ENCODE measurements around the gene VIPR1. TPM values are rescaled to one million over a fixed set of nuclear protein-coding genes. Genes with fewer than 3 reads are reported as not detected.

VIPR1 gene
- total and polyA plus RNA-seq, 2 donors from 2014 or later = 4.9 to 5.3 TPM

DNA sequence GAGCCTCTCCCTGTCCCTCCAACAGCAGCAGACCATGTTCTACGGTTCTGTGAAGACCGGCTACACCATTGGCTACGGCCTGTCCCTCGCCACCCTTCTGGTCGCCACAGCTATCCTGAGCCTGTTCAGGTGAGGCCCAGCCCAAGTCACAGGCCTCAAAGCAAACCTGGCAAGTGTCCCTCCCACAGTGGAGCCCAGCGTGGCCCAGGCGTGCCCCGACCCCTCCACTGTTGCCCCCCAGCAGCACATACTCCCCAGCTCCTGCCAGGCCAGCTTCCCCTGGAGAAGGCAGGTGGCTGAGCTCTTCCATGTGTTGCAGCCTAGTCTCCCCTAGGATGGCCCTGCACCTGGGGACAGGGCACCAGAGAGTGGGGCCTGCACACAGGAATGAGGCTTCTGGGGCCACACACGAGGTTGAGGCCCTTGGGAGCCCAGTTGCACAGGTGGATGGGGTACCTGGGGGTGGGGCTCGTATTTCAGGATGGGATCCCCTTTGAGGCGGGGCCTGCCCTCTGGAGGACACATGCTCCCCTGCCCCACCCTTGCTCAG, 25.0 kb downstream of the VIPR1 start:
- Histone ChIP-seq H3K27me3 (ENCODE audit: control insufficient read depth, insufficient read depth, low read length) (no peaks in the 10 kb centered on the region), H3K4me1 (ENCODE audit: control insufficient read depth in 2 of 3, insufficient read depth in 2 of 3, low read depth in 1 of 3, low read length in 3 of 3) (no peaks in the 10 kb centered on the region), H3K9ac (ENCODE audit: low read length in 3 of 3) (no peak overlapping the region), H3K9me3 (ENCODE audit: control insufficient read depth in 2 of 3, insufficient read depth in 1 of 3, low read length in 3 of 3) (no peaks in the 10 kb centered on the region), H3K27ac (ENCODE audit: low read depth in 2 of 2, low read length in 2 of 2) (no peak overlapping the region), H3K36me3 (ENCODE audit: control insufficient read depth in 2 of 3, insufficient read depth in 3 of 3, low read length in 3 of 3) (no peaks in the 10 kb centered on the region), H3K4me3 (ENCODE audit: low read length in 3 of 3) (no peak overlapping the region)
- TF ChIP-seq, protein P1, sequence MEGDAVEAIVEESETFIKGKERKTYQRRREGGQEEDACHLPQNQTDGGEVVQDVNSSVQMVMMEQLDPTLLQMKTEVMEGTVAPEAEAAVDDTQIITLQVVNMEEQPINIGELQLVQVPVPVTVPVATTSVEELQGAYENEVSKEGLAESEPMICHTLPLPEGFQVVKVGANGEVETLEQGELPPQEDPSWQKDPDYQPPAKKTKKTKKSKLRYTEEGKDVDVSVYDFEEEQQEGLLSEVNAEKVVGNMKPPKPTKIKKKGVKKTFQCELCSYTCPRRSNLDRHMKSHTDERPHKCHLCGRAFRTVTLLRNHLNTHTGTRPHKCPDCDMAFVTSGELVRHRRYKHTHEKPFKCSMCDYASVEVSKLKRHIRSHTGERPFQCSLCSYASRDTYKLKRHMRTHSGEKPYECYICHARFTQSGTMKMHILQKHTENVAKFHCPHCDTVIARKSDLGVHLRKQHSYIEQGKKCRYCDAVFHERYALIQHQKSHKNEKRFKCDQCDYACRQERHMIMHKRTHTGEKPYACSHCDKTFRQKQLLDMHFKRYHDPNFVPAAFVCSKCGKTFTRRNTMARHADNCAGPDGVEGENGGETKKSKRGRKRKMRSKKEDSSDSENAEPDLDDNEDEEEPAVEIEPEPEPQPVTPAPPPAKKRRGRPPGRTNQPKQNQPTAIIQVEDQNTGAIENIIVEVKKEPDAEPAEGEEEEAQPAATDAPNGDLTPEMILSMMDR (IDR thresholded peaks at IDR 0.05; ENCODE audit: borderline replicate concordance, extremely low read depth, insufficient read depth) = no peak
- DNase-seq (no peak), FAIRE-seq (no peak)
- intact Hi-C loops (cut with DNase I) = no loop called here

DNA sequence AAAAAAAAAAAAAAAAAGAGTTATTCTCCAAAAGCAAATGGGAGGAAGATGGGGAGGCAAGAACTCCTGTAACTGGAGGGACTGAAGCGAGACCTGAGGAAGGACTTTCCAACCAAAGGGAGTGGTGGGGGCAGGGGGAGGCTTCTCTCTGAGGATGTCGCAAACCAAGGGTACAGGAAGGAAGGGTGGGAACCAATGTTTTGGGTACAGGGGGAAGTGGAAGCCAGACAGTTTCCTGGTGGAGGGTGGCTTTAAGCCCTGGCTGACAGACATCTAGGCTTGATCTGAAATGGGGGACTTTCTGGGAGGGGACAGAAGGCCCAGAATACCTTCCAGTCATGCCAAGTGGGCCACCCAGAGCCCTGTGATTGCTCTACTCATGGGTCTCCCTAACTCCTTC, 27.0 kb downstream of the VIPR1 start:
- TF ChIP-seq, protein P1 (IDR thresholded peaks at IDR 0.05; ENCODE audit: borderline replicate concordance, extremely low read depth, insufficient read depth) = no peak
- intact Hi-C loops (cut with DNase I) = no loop called here
- FAIRE-seq = no peak

DNA sequence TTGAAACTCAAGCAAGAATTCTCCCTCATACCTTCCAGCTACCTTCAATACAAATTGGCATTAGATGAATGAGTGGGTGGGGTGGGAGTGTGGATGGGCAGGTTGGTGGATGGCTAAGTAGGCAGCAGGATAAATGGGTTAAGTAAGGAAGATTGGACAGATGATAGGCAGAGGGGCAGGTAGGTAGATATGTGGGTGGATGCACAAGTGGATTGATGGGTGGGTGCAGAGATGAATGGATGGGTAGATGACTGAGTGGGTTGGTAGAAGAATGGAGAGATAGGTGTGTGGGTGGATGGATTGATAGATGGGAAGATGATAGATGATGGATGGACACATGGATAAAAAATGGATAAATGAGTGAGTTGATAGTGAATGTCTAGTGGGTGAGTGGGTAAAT, 27.6 kb downstream of the VIPR1 start:
- H3K9me3 ChIP-seq (ENCODE audit: control insufficient read depth in 2 of 3, insufficient read depth in 1 of 3, low read length in 3 of 3) = no peaks in the 10 kb centered on the region
- no peak for FAIRE-seq
- H3K36me3 ChIP-seq (ENCODE audit: control insufficient read depth in 2 of 3, insufficient read depth in 3 of 3, low read length in 3 of 3) = no peaks in the 10 kb centered on the region
- TF ChIP-seq, protein P1 (IDR thresholded peaks at IDR 0.05; ENCODE audit: borderline replicate concordance, extremely low read depth, insufficient read depth) = no peak
- no peak overlapping the region for H3K9ac ChIP-seq (ENCODE audit: low read length in 3 of 3)
- DNase-seq = no peak
- no peak overlapping the region for H3K27ac ChIP-seq (ENCODE audit: low read depth in 2 of 2, low read length in 2 of 2)
- H3K4me3 ChIP-seq (ENCODE audit: low read length in 3 of 3) = no peak overlapping the region
- no peaks in the 10 kb centered on the region for H3K4me1 ChIP-seq (ENCODE audit: control insufficient read depth in 2 of 3, insufficient read depth in 2 of 3, low read depth in 1 of 3, low read length in 3 of 3)
- intact Hi-C loops (cut with DNase I) = no loop called here
- no peaks in the 10 kb centered on the region for H3K27me3 ChIP-seq (ENCODE audit: control insufficient read depth, insufficient read depth, low read length)

More for the DNA sequence above, 27.0 kb downstream of the VIPR1 start:
- Histone ChIP-seq H3K4me1 (ENCODE audit: control insufficient read depth in 2 of 3, insufficient read depth in 2 of 3, low read depth in 1 of 3, low read length in 3 of 3) (no peaks in the 10 kb centered on the region), H3K27me3 (ENCODE audit: control insufficient read depth, insufficient read depth, low read length) (no peaks in the 10 kb centered on the region), H3K9ac (ENCODE audit: low read length in 3 of 3) (no peak overlapping the region), H3K36me3 (ENCODE audit: control insufficient read depth in 2 of 3, insufficient read depth in 3 of 3, low read length in 3 of 3) (no peaks in the 10 kb centered on the region), H3K9me3 (ENCODE audit: control insufficient read depth in 2 of 3, insufficient read depth in 1 of 3, low read length in 3 of 3) (no peaks in the 10 kb centered on the region), H3K27ac (ENCODE audit: low read depth in 2 of 2, low read length in 2 of 2) (no peak overlapping the region), H3K4me3 (ENCODE audit: low read length in 3 of 3) (no peak overlapping the region)
- no peak for DNase-seq

DNA sequence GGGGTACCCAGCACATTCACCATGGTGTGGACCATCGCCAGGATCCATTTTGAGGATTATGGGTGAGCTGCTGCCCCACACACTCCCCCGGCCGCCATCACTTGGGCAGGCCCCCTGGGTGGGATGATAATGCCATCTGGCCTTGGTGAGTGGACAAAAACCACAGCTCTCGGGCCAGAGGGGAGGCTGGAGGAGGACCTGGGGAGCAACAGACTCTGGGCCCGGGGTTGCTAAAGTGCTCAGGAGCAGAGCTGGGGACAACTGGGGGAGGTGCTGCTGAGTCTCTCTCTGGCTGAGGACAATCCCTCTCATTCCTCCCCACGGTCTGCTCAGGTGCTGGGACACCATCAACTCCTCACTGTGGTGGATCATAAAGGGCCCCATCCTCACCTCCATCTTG, 29.0 kb downstream of the VIPR1 start:
- FAIRE-seq (no peak), DNase-seq (no peak)
- no peak overlapping the region for H3K4me3 ChIP-seq (ENCODE audit: low read length in 3 of 3)
- TF ChIP-seq, protein P1 (IDR thresholded peaks at IDR 0.05; ENCODE audit: borderline replicate concordance, extremely low read depth, insufficient read depth) = no peak
- no peaks in the 10 kb centered on the region for H3K4me1 ChIP-seq (ENCODE audit: control insufficient read depth in 2 of 3, insufficient read depth in 2 of 3, low read depth in 1 of 3, low read length in 3 of 3)
- H3K9ac ChIP-seq (ENCODE audit: low read length in 3 of 3) = no peak overlapping the region
- H3K9me3 ChIP-seq (ENCODE audit: control insufficient read depth in 2 of 3, insufficient read depth in 1 of 3, low read length in 3 of 3) = no peaks in the 10 kb centered on the region
- no peaks in the 10 kb centered on the region for H3K36me3 ChIP-seq (ENCODE audit: control insufficient read depth in 2 of 3, insufficient read depth in 3 of 3, low read length in 3 of 3)
- H3K27me3 ChIP-seq (ENCODE audit: control insufficient read depth, insufficient read depth, low read length) = no peaks in the 10 kb centered on the region
- no peak overlapping the region for H3K27ac ChIP-seq (ENCODE audit: low read depth in 2 of 2, low read length in 2 of 2)
- intact Hi-C loops (cut with DNase I) = no loop called here

Data from kidney (tissue), 14 donors.